Gastroesophageal sphincter (tissue), 4 donors: ENCODE results near the gene FLVCR1. TPM values are rescaled to one million over a fixed set of nuclear protein-coding genes. Genes with fewer than 3 reads are reported as not detected.
"Not testable (repeated sequence)": the region's sequence is repeated elsewhere in the genome, so short reads cannot be mapped to it uniquely, and the experiment has no call there.

Experiments used
- ATAC-seq: fragments of 150-250 bp; one replicate; pipeline ENCODE4 v1.9.1; 2016; ENCODE audit warnings: mild to moderate bottlenecking, moderate library complexity
- H3K27ac ChIP-seq, 4 donors: fragments of 200-600 bp; sonication (generic) in 3 of 4; 1 replicate in 3 of 4; 2 replicates in 1 of 4; pipeline ENCODE4 v1.5.1; 2016 to 2019
- H3K27me3 ChIP-seq: fragments of 200-600 bp; sonication (generic); one replicate; pipeline ENCODE4 v1.5.1; 2019
- H3K36me3 ChIP-seq, 2 donors: fragments of 200-600 bp; sonication (generic); one replicate each; pipeline ENCODE4 v1.5.1; 2019; ENCODE audit warnings: control low read depth in 1 of 2
- H3K4me1 ChIP-seq, 3 donors: fragments of 200-600 bp; sonication (generic); 1 replicate in 2 of 3; 2 replicates in 1 of 3; pipeline ENCODE4 v1.5.1; 2016 to 2019; ENCODE audit warnings: control low read depth in 2 of 3
- H3K4me3 ChIP-seq, 2 donors: fragments of 200-600 bp; sonication (generic); one replicate each; pipeline ENCODE4 v1.5.1; 2019; ENCODE audit warnings: mild to moderate bottlenecking in 1 of 2, moderate library complexity in 1 of 2
- H3K9me3 ChIP-seq, 3 donors: fragments of 200-600 bp; sonication (generic); one replicate each; pipeline ENCODE4 v1.5.1; 2017 to 2019; ENCODE audit warnings: control low read depth in 2 of 3
- EP300 ChIP-seq: sonication (generic); formaldehyde crosslinking; IDR thresholded peaks from one replicate; pipeline ENCODE4 v1.6.1; 2017; ENCODE audit warnings: antibody characterized with exemption, mild to moderate bottlenecking
- POLR2A ChIP-seq, 2 donors: fragments of 450-650 bp; IDR thresholded peaks; one replicate each; pipeline ENCODE4 v1.6.1; 2017; ENCODE audit warnings: antibody characterized with exemption in 2 of 2, mild to moderate bottlenecking in 2 of 2, moderate library complexity in 1 of 2
- POLR2AphosphoS5 ChIP-seq: sonication (generic); formaldehyde crosslinking; IDR thresholded peaks from one replicate; pipeline ENCODE4 v1.6.1; 2017; ENCODE audit warnings: antibody characterized with exemption
- WGBS, 2 donors: methylation state at CpG; one replicate each; pipeline ENCODE4 v1.1.5; 2018; ENCODE audit warnings: low coverage in 1 of 2; 5-methylcytosine and 5-hydroxymethylcytosine counted together
- total RNA-seq, 4 donors: library from RNA; depleted of rRNA; stranded (reverse); fragments of >200 nt; gene quantifications; one replicate each; pipeline ENCODE4 v1.1.0, GENCODE V29; 2016
- TF ChIP-seq, protein P1 (sequence below), 4 experiments: fragments of 200-600 bp in 2 of 4; fragments of 450-650 bp in 2 of 4; sonication (generic) in 1 of 4; IDR thresholded peaks; one replicate each; pipeline ENCODE4 v1.5.1; 2017 to 2019; ENCODE audit warnings: antibody characterized with exemption in 4 of 4, mild to moderate bottlenecking in 2 of 4, moderate library complexity in 2 of 4

Gene FLVCR1
- total RNA-seq, 4 donors from 2014 or later: 3.2 to 9.2 (median 4.4) TPM

- no peak for ATAC-seq
- Histone ChIP-seq H3K27ac (no peak overlapping the region), H3K4me3 (no peak overlapping the region), H3K27me3 (no peaks in the 10 kb centered on the region), H3K9me3 (no peaks in the 10 kb centered on the region), H3K36me3 (no peaks in the 10 kb centered on the region), H3K4me1 (no peaks in the 10 kb centered on the region)
- 85 to 94% methylated on average over 2 to 3 of the region's 3 CpGs for WGBS, 2 donors
- no peak for TF ChIP-seq POLR2A (IDR thresholded peaks at IDR 0.05)
- TF ChIP-seq, protein P1, sequence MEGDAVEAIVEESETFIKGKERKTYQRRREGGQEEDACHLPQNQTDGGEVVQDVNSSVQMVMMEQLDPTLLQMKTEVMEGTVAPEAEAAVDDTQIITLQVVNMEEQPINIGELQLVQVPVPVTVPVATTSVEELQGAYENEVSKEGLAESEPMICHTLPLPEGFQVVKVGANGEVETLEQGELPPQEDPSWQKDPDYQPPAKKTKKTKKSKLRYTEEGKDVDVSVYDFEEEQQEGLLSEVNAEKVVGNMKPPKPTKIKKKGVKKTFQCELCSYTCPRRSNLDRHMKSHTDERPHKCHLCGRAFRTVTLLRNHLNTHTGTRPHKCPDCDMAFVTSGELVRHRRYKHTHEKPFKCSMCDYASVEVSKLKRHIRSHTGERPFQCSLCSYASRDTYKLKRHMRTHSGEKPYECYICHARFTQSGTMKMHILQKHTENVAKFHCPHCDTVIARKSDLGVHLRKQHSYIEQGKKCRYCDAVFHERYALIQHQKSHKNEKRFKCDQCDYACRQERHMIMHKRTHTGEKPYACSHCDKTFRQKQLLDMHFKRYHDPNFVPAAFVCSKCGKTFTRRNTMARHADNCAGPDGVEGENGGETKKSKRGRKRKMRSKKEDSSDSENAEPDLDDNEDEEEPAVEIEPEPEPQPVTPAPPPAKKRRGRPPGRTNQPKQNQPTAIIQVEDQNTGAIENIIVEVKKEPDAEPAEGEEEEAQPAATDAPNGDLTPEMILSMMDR (IDR thresholded peaks at IDR 0.05): no peak
- no peak for TF ChIP-seq POLR2AphosphoS5
- TF ChIP-seq EP300: no peak
These were observed 50.9 kb downstream of the FLVCR1 start for GRCh38 chr1:212908971-212909370.

- WGBS, 2 donors: 87 to 100% methylated on average over 2 to 3 of the region's 3 CpGs
- Histone ChIP-seq H3K27me3 (no peaks in the 10 kb centered on the region), H3K9me3 (no peaks in the 10 kb centered on the region), H3K27ac (no peak overlapping the region), H3K4me3 (no peak overlapping the region), H3K4me1 (no peaks in the 10 kb centered on the region), H3K36me3 (no peaks in the 10 kb centered on the region)
- TF ChIP-seq POLR2A (IDR thresholded peaks at IDR 0.05) (no peak), POLR2AphosphoS5 (no peak), EP300 (no peak)
- TF ChIP-seq, protein P1 (IDR thresholded peaks at IDR 0.05): no peak
- ATAC-seq: no peak
These were observed 51.6 kb downstream of the FLVCR1 start for GRCh38 chr1:212909652-212910063.

GRCh38 chr1:212910213-212910612 lies 52.1 kb downstream of the FLVCR1 start:
- not testable (repeated sequence) for ATAC-seq, H3K36me3 ChIP-seq, H3K9me3 ChIP-seq, H3K4me3 ChIP-seq, H3K27ac ChIP-seq, H3K27me3 ChIP-seq, H3K4me1 ChIP-seq
- 62 to 69% methylated on average over 3 to 6 of the region's 10 CpGs for WGBS, 2 donors

- not testable (repeated sequence) for H3K27ac ChIP-seq, H3K9me3 ChIP-seq, ATAC-seq, H3K27me3 ChIP-seq, H3K36me3 ChIP-seq, H3K4me1 ChIP-seq, H3K4me3 ChIP-seq
- 80% methylated on average over 1 of the region's 3 CpGs; no CpG with 5 or more reads in 1 of the 2 donors for WGBS, 2 donors
These were observed 55.6 kb downstream of the FLVCR1 start for GRCh38 chr1:212913638-212914037.

GRCh38 chr1:212914110-212914509 lies 56.0 kb downstream of the FLVCR1 start:
- not testable (repeated sequence) for H3K4me1 ChIP-seq, H3K4me3 ChIP-seq, ATAC-seq, H3K27ac ChIP-seq, H3K36me3 ChIP-seq, H3K9me3 ChIP-seq, H3K27me3 ChIP-seq
- no CpG with 5 or more reads among the region's 5 CpGs for WGBS, 2 donors

DNA sequence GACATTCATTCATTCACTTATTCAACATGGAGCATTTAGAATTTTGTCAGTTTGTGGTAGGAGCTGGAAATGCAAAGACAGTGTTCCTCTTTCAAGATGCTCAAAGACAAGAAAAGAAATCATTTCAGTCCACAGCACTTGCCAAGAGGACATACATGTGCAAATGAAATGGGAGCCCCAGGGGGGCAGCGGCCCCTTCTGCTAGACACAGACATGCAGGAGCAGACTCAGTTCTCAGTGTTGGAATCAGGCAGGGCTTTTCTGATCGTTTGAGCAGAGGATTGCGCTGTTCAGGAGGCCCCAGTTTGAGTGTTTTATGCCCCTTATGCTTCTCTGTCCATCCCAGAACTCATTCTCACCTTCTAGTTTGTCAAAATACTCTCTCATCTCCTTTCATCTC lies 56.7 kb downstream of the FLVCR1 start:
- peaks cover 0 to 9% (median 0%) of the 10 kb centered on the region in 3 donors for H3K4me1 ChIP-seq
- H3K27ac ChIP-seq: no peak overlapping the region
- H3K9me3 ChIP-seq: no peaks in the 10 kb centered on the region
- H3K27me3 ChIP-seq: no peaks in the 10 kb centered on the region
- 47% methylated on average over 2 of the region's 3 CpGs; no CpG with 5 or more reads in 1 of the 2 donors for WGBS, 2 donors
- no peak overlapping the region for H3K4me3 ChIP-seq
- no peak for ATAC-seq
- TF ChIP-seq EP300: no peak
- no peak for TF ChIP-seq POLR2A (IDR thresholded peaks at IDR 0.05)
- TF ChIP-seq, protein P1 (IDR thresholded peaks at IDR 0.05): no peak
- TF ChIP-seq POLR2AphosphoS5: no peak
- no peaks in the 10 kb centered on the region for H3K36me3 ChIP-seq
